OCI-LY3 (cell line): ENCODE data around the gene RRP36.
A peak's percentile ranks its signal among the peaks of the same experiment; 100 is the strongest.

Experiments
- H2AFZ ChIP-seq: fragments of 200-600, 300-600 bp; shearing (Covaris generic); 2 replicates; pipeline ENCODE4 v1.6.0; 2014; ENCODE audit warnings: antibody characterized with exemption, low read depth, low read length
- H3K27ac ChIP-seq: fragments of 200-600, 300-600 bp; sonication (generic); 2 replicates; pipeline ENCODE4 v1.5.1; 2014; ENCODE audit warnings: mild to moderate bottlenecking, low read length, moderate library complexity, mixed read lengths
- H3K27me3 ChIP-seq: fragments of 200-600, 300-600 bp; sonication (generic); 2 replicates; pipeline ENCODE4 v1.6.1; 2014; ENCODE audit warnings: low read depth, low read length, mixed read lengths
- H3K36me3 ChIP-seq: fragments of 200-600, 300-600 bp; sonication (generic); replicated peaks from 2 replicates; pipeline ENCODE3; 2014; ENCODE audit warnings: low read depth, low read length, mixed read lengths
- H3K4me1 ChIP-seq: fragments of 300-600, 200-600 bp; sonication (generic); 2 replicates; pipeline ENCODE4 v1.6.1; 2014; ENCODE audit warnings: low read length, mixed read lengths
- H3K4me2 ChIP-seq: fragments of 200-600, 300-600 bp; sonication (generic); 2 replicates; pipeline ENCODE4 v1.6.1; 2014; ENCODE audit warnings: low read length, mixed read lengths
- H3K4me3 ChIP-seq: fragments of 300-600, 200-600 bp; sonication (generic); 2 replicates; pipeline ENCODE4 v1.5.1; 2014; ENCODE audit warnings: antibody characterized with exemption, mild to moderate bottlenecking, low read length, moderate library complexity
- H3K79me2 ChIP-seq: fragments of 300-600, 200-600 bp; shearing (Covaris generic); 2 replicates; pipeline ENCODE4 v1.6.1; 2014; ENCODE audit warnings: mild to moderate bottlenecking, low read length, mixed read lengths
- H3K9ac ChIP-seq: fragments of 300-600, 200-600 bp; shearing (Covaris generic); 2 replicates; pipeline ENCODE4 v1.6.0; 2014; ENCODE audit warnings: mild to moderate bottlenecking, low read length, moderate library complexity
- H3K9me3 ChIP-seq: fragments of 200-600, 300-600 bp; shearing (Covaris generic); 2 replicates; pipeline ENCODE4 v1.6.1; 2014; ENCODE audit warnings: low read length, mixed read lengths; ENCODE audit not compliant: insufficient read depth
- H4K20me1 ChIP-seq: fragments of 200-600, 300-600 bp; sonication (generic); 2 replicates; pipeline ENCODE4 v1.6.1; 2016; ENCODE audit warnings: low read length, mixed read lengths; ENCODE audit not compliant: insufficient read depth
- EZH2phosphoT487 ChIP-seq: fragments of 200-600 bp; shearing (Covaris generic); IDR thresholded peaks from 2 replicates; pipeline ENCODE4 v1.6.1; 2018; ENCODE audit warnings: antibody characterized with exemption, mixed run types, low read depth
- TF ChIP-seq, protein P1 (sequence below): fragments of 200-600, 300-600 bp; sonication (generic); IDR thresholded peaks from 2 replicates; pipeline ENCODE4 v1.5.1; 2014; ENCODE audit warnings: antibody characterized with exemption, low read length, low read depth

The RRP36 gene

DNA sequence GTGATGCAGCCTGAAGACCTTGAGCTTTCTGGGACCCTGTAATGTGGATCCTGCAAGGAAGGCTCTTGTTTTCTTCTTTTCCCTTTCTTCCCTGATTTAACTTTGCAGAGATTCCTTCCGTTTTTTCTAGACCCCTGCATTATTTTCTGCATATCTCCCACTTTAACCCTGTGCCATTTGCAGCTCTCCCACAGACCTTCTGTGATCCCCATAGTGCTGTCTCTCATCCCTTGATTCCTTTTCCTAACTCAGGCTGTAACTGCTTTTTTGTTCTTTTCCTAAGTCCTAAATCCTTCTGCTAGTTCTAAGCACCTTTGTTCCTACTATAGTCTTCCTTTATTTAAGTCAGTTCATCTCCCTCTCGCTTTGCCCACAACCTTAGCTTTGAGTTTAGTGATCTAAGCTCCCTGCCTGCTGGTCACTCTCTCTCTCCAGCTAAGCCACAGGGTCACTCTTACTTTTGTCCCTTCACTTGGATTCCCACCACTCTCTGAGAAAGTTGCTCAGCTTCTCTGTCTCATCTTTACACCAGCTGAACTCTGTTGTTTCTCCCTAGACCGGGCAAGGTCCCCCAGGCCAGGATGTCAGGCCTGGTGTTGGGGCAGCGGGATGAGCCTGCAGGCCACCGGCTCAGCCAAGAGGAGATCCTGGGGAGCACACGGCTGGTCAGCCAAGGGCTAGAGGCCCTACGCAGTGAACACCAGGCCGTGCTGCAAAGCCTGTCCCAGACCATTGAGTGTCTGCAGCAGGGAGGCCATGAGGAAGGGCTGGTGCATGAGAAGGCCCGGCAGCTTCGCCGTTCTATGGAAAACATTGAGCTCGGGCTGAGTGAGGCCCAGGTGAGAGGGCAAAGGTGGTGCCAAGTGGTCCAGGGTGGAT is 39.6 kb downstream of the RRP36 start:
- Histone ChIP-seq H2AFZ (no peak overlapping the region), H3K79me2 (peaks cover 18% of the 10 kb centered on the region), H3K4me2 (peak overlapping the region; percentile 83), H3K27ac (no peak overlapping the region), H3K27me3 (no peaks in the 10 kb centered on the region), H4K20me1 (no peaks in the 10 kb centered on the region), H3K36me3 (peaks cover 8% of the 10 kb centered on the region), H3K4me3 (0 out of 2 replicates have a peak overlapping the region, but pooled peaks have one; percentile 76), H3K9me3 (no peaks in the 10 kb centered on the region), H3K4me1 (peaks cover 13% of the 10 kb centered on the region), H3K9ac (no peak overlapping the region)
- TF ChIP-seq EZH2phosphoT487, result no peak
- TF ChIP-seq, protein P1, sequence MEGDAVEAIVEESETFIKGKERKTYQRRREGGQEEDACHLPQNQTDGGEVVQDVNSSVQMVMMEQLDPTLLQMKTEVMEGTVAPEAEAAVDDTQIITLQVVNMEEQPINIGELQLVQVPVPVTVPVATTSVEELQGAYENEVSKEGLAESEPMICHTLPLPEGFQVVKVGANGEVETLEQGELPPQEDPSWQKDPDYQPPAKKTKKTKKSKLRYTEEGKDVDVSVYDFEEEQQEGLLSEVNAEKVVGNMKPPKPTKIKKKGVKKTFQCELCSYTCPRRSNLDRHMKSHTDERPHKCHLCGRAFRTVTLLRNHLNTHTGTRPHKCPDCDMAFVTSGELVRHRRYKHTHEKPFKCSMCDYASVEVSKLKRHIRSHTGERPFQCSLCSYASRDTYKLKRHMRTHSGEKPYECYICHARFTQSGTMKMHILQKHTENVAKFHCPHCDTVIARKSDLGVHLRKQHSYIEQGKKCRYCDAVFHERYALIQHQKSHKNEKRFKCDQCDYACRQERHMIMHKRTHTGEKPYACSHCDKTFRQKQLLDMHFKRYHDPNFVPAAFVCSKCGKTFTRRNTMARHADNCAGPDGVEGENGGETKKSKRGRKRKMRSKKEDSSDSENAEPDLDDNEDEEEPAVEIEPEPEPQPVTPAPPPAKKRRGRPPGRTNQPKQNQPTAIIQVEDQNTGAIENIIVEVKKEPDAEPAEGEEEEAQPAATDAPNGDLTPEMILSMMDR, result no peak

DNA sequence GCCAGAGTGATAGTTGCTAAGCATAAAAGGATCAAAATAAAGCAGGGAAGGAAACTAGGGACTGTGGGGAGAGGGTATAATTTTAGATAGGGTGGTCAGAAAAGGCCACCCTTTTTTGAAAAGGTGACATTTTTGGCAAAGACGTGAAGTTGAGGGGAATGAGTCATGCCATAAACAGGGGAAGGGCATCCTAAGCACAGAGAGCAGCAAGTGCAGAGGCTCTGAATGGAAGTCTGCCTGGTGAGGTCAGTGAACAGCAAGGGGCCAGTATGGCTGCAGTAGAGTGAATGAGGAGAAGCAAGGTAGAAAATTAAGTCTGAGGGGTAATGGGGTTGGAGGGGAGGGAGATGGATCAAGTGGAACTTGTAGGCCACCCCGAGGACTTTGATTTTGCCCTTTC is 40.4 kb downstream of the RRP36 start:
- Histone ChIP-seq H3K79me2 (peaks cover 18% of the 10 kb centered on the region), H3K27ac (no peak overlapping the region), H3K4me1 (peaks cover 13% of the 10 kb centered on the region), H3K9ac (no peak overlapping the region), H4K20me1 (no peaks in the 10 kb centered on the region), H3K9me3 (no peaks in the 10 kb centered on the region), H2AFZ (no peak overlapping the region), H3K36me3 (peaks cover 6% of the 10 kb centered on the region), H3K27me3 (no peaks in the 10 kb centered on the region), H3K4me3 (no peak overlapping the region), H3K4me2 (no peak overlapping the region)
- no peak for TF ChIP-seq EZH2phosphoT487
- TF ChIP-seq, protein P1, result no peak

DNA sequence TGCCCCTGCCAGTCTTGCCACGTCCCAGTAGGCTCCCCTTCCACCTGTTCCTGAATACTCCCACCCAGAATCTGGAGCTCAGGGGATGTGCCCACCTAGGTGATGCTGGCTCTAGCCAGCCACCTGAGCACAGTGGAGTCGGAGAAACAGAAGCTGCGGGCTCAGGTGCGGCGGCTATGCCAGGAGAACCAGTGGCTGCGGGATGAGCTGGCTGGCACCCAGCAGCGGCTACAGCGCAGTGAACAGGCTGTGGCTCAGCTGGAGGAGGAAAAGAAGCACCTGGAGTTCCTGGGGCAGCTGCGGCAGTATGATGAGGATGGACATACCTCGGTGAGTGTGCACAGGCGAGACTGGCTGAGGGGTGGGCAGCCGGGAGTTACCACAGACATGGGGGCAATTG is 41.4 kb downstream of the RRP36 start:
- Histone ChIP-seq H3K4me3 (no peak overlapping the region), H3K79me2 (peaks cover 14% of the 10 kb centered on the region), H3K36me3 (peaks cover 2% of the 10 kb centered on the region), H2AFZ (no peak overlapping the region), H3K27ac (no peak overlapping the region), H4K20me1 (no peaks in the 10 kb centered on the region), H3K4me2 (no peak overlapping the region), H3K27me3 (no peaks in the 10 kb centered on the region), H3K4me1 (peaks cover 12% of the 10 kb centered on the region), H3K9me3 (no peaks in the 10 kb centered on the region), H3K9ac (no peak overlapping the region)
- TF ChIP-seq, protein P1, result no peak
- no peak for TF ChIP-seq EZH2phosphoT487

DNA sequence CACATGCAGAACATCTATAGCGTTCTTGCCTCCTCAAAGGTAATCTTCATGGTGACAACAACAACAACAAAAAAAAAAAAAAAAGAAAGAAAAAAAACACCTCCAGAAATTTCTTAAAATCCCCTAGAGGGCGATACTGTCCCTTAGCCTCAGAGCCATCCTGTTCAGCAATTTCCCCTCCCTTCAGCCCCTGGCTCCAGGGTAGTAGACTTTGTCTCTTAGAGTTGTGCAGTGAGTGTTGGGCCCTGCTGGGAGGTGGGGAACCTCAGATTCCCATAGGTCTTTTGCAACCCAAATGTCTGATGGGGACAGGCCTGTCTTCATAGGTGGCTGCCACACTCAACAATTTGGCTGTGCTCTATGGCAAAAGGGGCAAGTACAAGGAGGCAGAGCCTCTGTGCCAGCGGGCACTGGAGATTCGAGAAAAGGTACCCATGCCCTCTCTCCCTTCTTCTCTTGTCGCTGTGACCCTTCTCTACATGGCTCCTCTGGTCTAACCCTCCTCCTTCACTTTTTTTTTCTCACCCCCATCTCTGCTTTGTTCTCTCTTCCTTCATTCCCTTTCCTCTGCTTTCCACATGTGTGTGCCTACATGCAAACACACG is 48.7 kb downstream of the RRP36 start:
- Histone ChIP-seq H3K27me3 (no peaks in the 10 kb centered on the region), H3K79me2 (no peaks in the 10 kb centered on the region), H3K4me3 (no peak overlapping the region), H3K27ac (no peak overlapping the region), H3K9ac (no peak overlapping the region), H4K20me1 (no peaks in the 10 kb centered on the region), H3K9me3 (no peaks in the 10 kb centered on the region), H3K4me1 (no peaks in the 10 kb centered on the region), H2AFZ (no peak overlapping the region), H3K36me3 (no peaks in the 10 kb centered on the region), H3K4me2 (no peak overlapping the region)
- TF ChIP-seq EZH2phosphoT487, result no peak
- TF ChIP-seq, protein P1, result peak; percentile 67
